Measurements from ENCODE around the gene SUPT20HL1. TPM values are rescaled to one million over a fixed set of nuclear protein-coding genes. Genes with fewer than 3 reads are reported as not detected.

SUPT20HL1 gene
- total RNA-seq, result not detected in 2 replicates

DNA sequence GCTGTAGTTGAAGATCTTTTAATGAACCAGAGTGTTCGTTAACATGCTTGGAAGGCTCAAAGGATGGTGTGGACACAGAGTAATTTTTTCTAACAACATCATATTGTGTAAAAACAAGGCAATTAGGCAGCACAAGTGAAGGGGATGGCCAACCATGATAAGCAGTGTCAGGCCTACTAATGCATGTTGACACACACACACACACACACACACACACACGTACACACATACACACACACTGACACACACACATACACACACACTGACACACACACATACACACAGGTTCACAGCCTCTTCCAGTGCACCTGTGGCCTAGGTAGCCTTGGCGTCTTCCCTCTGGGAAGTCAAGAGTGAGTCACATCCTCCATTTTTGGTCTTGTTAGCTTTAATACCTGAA is at the start of gene SUPT20HL1:
Gene SUPT20HL1 (plus strand): TSS at position 368 of the 400 bp plus-strand sequence. CDS start 2,122 bp downstream, outside the sequence.

DNA sequence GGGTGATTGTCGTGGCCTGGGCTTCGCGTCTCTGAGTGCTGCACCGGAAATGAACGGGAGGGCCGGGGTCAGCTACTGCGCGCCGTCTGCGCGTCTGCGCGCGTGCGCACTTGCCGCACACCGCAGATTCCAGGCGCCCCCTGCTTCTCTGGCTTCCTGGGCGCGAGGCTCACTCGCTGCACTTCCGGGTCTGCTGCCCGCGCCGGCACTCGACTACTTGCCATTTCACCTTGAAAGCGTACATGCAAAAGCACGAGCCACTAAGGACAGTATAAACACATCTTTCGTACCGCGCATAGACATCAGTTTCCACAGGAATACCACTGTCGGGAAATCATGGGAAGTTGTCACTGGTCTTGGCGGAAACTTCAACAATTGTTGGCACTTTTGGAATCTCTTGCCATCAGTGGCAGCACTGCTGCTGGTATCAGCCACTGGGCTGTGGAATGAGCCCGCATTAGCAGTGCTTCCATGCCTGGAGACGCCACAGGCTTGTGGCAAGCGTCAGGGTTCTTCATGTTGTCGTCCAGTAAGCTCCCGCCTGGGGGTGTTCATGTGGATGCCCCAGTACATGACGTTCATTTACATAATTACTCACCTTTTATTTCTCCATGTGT is 46.3 kb upstream of the SUPT20HL1 start, which contains the start of gene SUPT20HL2:
Gene SUPT20HL2 (minus strand): TSS at position 51 of the 617 bp plus-strand sequence. CDS start 754 bp downstream, outside the sequence.

Other genes starting within 250 kb of the SUPT20HL1 start
- 46.8 and 74.9 TPM in 2 replicates for gene ZFX, start 210.9 kb upstream of the SUPT20HL1 start, total RNA-seq
- gene SUPT20HL2, start 46.6 kb upstream of the SUPT20HL1 start, total RNA-seq, result not detected in 2 replicates
- 1.1 and 2.3 TPM in 2 replicates for gene PDK3, start 104.6 kb downstream of the SUPT20HL1 start, total RNA-seq

All from dermis lymphatic vessel endothelial cell (primary cell).